GM21390 (cell line): Measurements from ENCODE around the gene FAM167B.
"Not testable (repeated sequence)": the region's sequence is repeated elsewhere in the genome, so short reads cannot be mapped to it uniquely, and the experiment has no call there.

ENCODE experiments used
- ATAC-seq: cut with Tn5 transposase; IDR thresholded peaks from one replicate; pipeline ENCODE4 v1.9.1; 2021; ENCODE audit not compliant: unreplicated experiment

FAM167B gene

DNA sequence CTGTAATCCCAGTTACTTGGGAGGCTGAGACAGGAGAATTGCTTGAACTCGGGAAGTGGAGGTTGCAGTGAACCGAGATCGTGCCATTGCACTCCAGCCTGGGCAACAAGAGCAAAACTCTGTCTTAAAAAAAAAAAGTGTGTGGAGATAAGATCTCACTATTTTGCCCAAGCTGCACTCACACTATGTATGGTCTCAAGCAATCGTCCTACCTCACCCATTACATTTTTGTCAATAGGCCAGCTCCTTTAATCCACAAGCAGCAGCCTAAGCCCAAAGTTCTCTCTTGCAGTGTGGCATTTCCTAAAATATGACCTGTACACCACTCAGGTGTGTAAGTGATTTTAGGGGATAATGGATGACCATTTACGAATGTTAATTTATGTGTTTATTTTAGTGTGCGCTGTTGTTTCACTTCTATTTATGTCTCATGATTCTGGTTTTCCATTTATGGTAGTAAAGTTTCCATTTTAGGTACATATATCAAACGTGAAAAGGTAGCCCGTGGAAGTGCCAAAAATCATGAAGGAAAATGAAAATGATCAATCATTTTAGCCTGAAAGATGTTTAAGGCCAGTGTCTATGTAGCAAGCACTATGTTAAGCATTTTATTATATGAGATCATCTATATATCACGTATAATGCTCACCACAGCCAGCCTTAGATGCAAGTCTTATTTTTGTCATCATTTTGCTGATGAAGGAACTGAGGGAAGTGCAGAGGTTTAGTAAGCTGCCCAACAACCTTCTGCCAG lies 9.6 kb downstream of the FAM167B start:
- ATAC-seq = no peak

DNA sequence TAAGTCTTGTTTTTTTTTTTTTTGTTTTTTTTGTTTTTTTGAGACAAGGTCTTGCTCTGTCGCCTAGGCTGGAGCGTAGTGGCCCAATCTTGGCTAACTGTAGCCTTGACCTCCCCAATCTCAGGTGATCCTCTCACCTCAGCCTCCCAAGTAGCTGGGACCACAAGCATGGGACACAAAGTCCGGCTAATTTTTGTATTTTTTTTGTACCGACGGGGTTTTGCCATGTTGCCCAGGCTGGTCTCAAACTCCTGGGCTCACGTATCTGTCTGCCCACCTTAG lies 10.1 kb downstream of the FAM167B start:
- no peak for ATAC-seq

GRCh38 chr1:32263236-32263593 lies 16.2 kb downstream of the FAM167B start:
- not testable (repeated sequence) for ATAC-seq

DNA sequence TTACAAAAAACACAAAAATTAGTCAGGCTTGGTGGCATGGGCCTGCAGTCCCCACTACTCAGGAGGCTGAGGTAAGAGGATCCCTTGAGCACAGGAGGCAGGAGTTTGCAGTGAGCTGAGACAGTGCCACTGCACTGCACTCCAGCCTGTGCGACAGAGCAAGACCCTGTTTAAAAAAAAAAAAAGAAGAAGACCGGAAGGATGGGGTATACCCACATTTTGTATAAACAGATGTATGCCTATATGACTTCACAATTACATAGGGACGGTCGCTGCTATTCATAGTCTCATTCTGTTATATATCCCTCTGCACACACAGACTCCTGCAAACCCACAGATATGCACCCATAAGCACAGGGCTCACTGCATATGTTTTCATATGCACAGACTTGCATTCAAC lies 16.7 kb downstream of the FAM167B start:
- ATAC-seq = no peak

DNA sequence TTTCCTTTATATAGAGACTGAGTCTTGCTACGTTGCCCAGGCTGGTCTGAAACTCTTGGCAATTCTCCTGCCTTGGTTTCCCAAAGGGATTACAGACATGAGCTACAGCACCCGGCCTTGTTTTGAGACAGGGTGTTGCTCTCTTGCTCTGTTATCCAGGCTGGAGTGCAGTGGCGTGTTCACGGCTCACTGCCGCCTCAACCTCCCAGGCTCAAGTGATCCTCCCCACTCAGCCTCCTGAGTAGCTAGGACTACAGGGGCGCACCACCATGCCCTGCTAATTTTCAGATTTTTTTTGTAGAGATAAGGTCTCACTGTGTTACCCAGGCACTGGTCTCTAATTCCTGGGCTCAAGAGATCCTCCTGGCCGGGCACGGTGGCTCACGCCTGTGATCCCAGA lies 18.8 kb downstream of the FAM167B start:
- ATAC-seq = no peak

DNA sequence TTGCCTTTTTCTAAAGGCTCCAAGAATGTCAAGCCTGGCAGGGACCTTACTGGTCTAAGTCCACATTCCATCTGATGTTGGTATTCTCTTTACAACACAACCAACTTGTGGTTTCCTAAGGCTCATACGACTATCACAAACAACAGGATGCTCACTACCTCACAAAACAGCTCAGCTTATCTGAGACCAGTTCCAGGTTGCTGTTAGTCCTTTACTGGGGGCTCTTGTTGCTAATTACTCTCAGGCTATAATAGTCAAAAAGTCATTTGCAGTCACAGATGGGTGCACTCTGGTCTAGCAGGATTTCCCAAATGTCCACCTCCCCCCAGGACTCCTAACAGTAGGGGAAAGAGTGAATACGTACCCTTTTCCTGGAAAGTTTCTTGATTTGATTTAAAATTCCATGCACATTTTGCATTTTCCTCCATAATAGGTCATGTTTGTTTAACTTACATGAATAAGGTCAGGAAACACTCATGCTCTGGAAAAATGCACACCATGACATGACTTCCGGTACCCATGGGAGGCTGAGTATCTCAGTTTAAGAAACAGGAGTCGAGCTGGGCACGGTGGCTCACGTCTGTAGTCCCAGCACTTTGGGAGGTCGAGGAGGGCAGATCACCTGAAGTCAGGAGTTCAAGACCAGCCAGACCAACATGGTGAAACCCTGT lies 20.0 kb downstream of the FAM167B start:
- ATAC-seq = no peak

DNA sequence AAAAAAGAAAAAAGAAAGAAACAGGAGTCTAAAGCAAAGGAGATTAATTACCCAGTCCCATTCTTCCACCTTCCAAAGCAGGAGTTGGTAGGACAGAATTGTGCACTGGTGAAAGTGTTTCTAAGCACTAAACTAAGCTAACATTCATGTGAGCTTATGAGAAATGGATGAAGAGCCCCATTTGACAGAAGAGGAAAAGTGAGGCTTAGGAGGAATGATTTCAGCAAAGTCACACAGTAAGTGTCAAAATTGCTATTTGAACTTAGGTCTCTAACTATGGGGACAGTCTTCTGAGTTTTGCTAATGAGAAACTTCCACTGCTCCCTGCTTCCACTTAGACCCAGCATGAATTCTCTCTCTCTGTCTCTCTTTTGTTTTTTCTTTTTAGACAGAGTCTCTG lies 22.7 kb downstream of the FAM167B start:
- ATAC-seq = no peak

DNA sequence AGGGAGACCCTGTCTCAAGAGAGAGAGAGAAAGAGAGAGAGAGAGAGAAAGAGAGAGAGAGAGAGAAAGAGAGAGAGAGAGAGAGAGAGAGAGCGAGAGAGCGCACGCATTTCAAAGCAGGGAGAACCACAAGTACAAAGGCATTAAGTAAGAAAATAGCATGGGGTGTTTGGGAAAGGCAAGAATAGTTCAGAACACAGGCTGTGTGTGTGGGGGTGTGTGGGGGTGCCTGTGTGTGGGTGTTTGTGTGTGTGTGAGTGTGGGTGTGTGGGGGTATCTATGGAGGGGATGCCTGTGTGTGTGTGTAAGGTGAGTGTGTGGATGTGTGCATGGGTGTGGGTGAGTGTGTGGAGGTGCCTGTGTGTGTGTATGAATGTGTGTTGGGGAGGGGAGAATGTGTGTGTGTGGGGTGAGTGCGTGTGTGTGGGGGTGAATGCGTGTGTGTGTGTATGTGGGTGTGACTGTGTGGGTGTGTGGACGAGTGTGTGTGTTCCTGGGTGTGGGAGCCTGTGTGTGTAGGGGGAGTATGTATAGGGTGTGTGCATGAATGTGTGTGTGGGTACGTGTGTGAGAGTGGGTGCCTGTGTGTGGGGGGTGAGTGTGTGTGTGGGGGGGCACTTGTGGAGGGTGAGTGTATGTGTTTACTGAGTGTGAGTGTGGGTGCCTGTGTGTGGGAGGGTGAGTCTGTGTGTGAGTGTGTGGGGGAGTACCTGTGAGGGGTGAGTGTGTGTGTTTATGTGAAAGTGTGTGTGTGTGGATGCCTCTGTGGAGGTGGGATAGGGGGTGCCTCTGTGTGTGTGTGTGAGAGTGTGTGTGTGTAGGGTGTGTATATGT lies 25.8 kb downstream of the FAM167B start:
- no peak for ATAC-seq

DNA sequence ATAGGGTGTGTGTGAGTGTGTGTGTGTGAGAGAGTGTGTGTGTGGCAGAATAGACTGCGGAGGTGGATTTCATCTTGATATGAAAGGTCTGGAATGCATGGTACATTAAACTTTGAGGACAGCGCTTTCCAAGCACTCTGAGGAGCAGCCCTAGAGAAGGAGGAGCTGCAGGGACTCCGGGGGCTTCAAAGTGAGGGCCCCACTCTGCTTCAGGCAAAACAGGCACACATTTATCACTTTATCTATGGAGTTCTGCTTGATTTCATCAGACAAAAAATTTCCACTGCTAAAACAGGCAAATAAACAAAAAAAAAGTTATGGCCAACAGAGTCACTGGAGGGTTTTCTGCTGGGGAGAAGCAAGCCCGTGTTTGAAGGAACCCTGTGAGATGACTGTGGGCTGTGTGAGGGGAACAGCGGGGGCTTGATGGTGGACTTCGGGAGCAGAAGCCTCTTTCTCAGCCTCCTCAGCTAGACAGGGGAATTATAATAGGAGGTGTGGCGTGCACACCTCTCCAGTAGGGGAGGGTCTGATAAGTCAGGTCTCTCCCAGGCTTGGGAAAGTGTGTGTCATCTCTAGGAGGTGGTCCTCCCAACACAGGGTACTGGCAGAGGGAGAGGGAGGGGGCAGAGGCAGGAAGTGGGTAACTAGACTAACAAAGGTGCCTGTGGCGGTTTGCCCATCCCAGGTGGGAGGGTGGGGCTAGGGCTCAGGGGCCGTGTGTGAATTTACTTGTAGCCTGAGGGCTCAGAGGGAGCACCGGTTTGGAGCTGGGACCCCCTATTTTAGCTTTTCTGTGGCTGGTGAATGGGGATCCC lies 26.6 kb downstream of the FAM167B start:
- no peak for ATAC-seq

DNA sequence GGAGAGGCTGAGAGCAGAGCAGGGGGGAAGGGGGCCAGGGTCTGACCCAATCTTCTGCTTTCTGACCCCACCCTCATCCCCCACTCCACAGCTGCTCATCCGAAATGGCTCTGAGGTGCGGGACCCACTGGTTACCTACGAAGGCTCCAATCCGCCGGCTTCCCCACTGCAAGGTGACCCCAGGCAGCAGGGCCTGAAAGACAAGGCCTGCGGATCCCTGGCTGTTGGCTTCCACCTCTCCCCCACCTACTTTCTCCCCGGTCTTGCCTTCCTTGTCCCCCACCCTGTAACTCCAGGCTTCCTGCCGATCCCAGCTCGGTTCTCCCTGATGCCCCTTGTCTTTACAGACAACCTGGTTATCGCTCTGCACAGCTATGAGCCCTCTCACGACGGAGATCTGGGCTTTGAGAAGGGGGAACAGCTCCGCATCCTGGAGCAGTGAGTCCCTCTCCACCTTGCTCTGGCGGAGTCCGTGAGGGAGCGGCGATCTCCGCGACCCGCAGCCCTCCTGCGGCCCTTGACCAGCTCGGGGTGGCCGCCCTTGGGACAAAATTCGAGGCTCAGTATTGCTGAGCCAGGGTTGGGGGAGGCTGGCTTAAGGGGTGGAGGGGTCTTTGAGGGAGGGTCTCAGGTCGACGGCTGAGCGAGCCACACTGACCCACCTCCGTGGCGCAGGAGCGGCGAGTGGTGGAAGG lies 27.8 kb downstream of the FAM167B start:
- ATAC-seq = no peak

DNA sequence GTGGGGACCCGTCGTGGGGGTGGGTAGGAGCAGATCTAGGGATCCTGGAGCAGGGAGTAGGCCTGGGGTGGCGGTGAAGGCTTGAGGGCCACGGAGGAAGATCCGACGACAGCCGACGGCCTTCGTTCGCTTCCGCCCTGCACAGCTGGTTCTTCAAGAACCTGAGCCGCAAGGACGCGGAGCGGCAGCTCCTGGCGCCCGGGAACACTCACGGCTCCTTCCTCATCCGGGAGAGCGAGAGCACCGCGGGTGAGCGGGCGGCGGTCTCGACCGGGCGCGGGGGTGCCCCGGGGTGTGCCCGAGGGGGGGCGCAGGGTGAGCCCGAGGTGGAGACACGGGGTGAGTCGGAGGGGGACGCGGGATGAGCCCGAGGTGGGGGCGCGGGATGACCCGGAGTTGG lies 28.4 kb downstream of the FAM167B start:
- ATAC-seq = no peak

- ATAC-seq = no peak
Measured at GRCh38 chr1:32276032-32276782, 29.2 kb downstream of the FAM167B start.

GRCh38 chr1:32284777-32285176 lies 37.8 kb downstream of the FAM167B start:
- not testable (repeated sequence) for ATAC-seq

- no peak for ATAC-seq
Measured at GRCh38 chr1:32285658-32286057, 38.6 kb downstream of the FAM167B start.

DNA sequence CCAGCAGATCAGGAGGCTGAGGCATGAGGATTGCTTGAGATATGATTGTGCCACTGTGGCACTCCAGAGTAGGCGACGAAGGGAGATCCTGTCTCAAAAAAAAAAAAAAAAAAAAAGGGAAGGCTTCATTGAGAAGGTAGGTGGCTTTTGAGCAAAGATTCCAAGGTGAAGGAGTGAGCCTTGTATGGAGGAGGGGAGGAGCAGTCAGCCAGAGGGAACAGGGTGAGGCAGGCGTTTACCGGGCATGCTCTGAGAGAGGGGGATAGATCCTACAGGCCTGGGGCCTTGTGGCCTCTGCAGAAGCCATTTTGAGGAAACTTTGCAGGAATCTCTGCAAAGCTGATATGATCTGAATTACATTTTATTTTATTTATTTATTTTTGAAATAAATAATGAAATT lies 39.7 kb downstream of the FAM167B start:
- no peak for ATAC-seq

DNA sequence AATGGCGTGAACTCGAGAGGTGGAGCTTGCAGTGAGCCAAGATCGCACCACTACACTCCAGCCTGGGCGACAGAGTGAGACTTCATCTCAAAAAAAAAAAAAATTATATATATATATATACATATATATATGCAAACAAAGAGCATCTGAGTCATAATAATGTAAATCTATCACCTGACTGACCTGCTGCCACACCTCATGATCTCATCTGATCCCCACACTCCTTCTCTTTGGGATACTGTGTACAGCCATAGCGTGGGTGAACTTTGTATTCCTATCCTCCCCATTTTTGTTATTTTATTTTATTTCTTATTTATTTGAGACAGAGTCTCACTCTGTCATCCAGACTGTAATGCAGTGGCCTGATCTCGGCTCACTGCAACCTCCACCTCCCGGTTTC lies 42.2 kb downstream of the FAM167B start:
- ATAC-seq = no peak

- ATAC-seq = peak; percentile 4
Measured at GRCh38 chr1:32291145-32291707, 44.2 kb downstream of the FAM167B start.

DNA sequence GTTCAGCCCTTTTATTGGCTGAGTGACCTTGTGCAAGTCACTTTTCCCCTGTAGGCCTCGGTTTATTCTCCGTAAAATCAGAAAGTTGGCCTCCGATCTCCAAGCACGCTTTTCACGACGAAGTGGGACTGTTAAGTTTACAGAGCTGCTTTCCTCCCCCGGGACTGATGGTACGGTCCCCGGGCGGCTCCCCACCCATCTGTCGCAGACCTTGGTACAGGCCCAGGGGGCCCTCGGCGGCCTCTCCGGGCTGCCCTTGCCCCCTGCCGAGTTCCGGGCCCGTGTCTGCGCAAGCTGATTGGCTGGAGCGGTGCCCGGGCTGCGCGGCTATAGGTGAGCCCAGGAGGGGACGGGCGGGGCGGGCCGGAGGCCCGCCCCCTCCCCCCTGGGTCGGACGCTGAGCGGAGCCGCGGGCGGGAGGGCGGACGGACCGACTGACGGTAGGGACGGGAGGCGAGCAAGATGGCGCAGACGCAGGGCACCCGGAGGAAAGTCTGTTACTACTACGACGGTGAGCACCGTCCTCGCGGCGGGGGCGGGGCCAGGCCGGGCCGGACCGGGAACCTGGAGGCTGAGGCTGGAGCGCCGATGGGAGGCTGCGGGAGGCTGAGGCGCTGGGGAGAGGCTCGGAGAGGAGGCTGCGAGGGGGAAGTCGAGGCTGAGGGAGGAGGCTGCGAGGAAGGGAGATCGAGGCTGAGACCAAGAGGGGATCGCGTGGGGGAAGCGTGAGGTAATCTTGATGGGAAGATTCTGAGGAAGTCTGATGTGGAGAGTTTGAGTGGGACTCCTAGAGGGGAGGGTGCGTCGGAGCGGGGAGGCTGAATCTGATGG lies 44.9 kb downstream of the FAM167B start, which contains the start of gene HDAC1:
HDAC1 (plus strand) TSS at position 376 of the 831 bp plus-strand sequence; CDS start at position 463, 87 bp downstream.
- peak; percentile 98 for ATAC-seq

DNA sequence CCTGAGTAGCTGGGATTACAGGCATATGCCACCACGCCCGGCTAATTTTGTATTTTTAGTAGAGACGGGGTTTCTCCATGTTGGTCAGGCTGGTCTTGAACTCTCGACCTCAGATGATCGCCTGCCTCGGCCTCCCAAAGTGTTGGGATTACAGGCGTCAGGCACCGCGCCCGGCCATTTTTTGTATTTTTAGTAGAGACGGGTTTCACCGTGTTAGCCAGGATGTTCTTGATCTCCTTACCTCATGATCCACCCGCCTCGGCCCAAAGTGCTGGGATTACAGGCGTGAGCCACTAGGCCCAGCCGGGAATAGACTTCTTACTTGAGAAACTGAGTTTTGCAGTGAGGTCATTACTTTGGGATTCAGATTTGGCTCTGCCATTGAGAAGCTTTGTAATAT lies 51.2 kb downstream of the FAM167B start:
- ATAC-seq = not testable (repeated sequence)
